Gastroesophageal sphincter (tissue), 4 donors: ENCODE data around the gene DCLK3. TPM values are rescaled to one million over a fixed set of nuclear protein-coding genes. Genes with fewer than 3 reads are reported as not detected.

ENCODE experiments used
- ATAC-seq: fragments of 150-250 bp; one replicate; pipeline ENCODE4 v1.9.1; 2016; ENCODE audit warnings: mild to moderate bottlenecking, moderate library complexity
- H3K27ac ChIP-seq, 4 donors: fragments of 200-600 bp; sonication (generic) in 3 of 4; 1 replicate in 3 of 4; 2 replicates in 1 of 4; pipeline ENCODE4 v1.5.1; 2016 to 2019
- H3K27me3 ChIP-seq: fragments of 200-600 bp; sonication (generic); one replicate; pipeline ENCODE4 v1.5.1; 2019
- H3K36me3 ChIP-seq, 2 donors: fragments of 200-600 bp; sonication (generic); one replicate each; pipeline ENCODE4 v1.5.1; 2019; ENCODE audit warnings: control low read depth in 1 of 2
- H3K4me1 ChIP-seq, 3 donors: fragments of 200-600 bp; sonication (generic); 1 replicate in 2 of 3; 2 replicates in 1 of 3; pipeline ENCODE4 v1.5.1; 2016 to 2019; ENCODE audit warnings: control low read depth in 2 of 3
- H3K4me3 ChIP-seq, 2 donors: fragments of 200-600 bp; sonication (generic); one replicate each; pipeline ENCODE4 v1.5.1; 2019; ENCODE audit warnings: mild to moderate bottlenecking in 1 of 2, moderate library complexity in 1 of 2
- H3K9me3 ChIP-seq, 3 donors: fragments of 200-600 bp; sonication (generic); one replicate each; pipeline ENCODE4 v1.5.1; 2017 to 2019; ENCODE audit warnings: control low read depth in 2 of 3
- CTCF ChIP-seq, 4 experiments: fragments of 200-600 bp in 2 of 4; fragments of 450-650 bp in 2 of 4; sonication (generic) in 1 of 4; IDR thresholded peaks; one replicate each; pipeline ENCODE4 v1.5.1; 2017 to 2019; ENCODE audit warnings: antibody characterized with exemption in 4 of 4, mild to moderate bottlenecking in 2 of 4, moderate library complexity in 2 of 4
- EP300 ChIP-seq: sonication (generic); formaldehyde crosslinking; IDR thresholded peaks from one replicate; pipeline ENCODE4 v1.6.1; 2017; ENCODE audit warnings: antibody characterized with exemption, mild to moderate bottlenecking
- POLR2A ChIP-seq, 2 donors: fragments of 450-650 bp; IDR thresholded peaks; one replicate each; pipeline ENCODE4 v1.6.1; 2017; ENCODE audit warnings: antibody characterized with exemption in 2 of 2, mild to moderate bottlenecking in 2 of 2, moderate library complexity in 1 of 2
- POLR2AphosphoS5 ChIP-seq: sonication (generic); formaldehyde crosslinking; IDR thresholded peaks from one replicate; pipeline ENCODE4 v1.6.1; 2017; ENCODE audit warnings: antibody characterized with exemption
- WGBS, 2 donors: methylation state at CpG; one replicate each; pipeline ENCODE4 v1.1.5; 2018; ENCODE audit warnings: low coverage in 1 of 2; 5-methylcytosine and 5-hydroxymethylcytosine counted together
- total RNA-seq, 4 donors: library from RNA; depleted of rRNA; stranded (reverse); fragments of >200 nt; gene quantifications; one replicate each; pipeline ENCODE4 v1.1.0, GENCODE V29; 2016

Gene DCLK3
- total RNA-seq, 4 donors from 2014 or later = 0.27 to 0.62 TPM; not detected in 2

GRCh38 chr3:36796161-36796560 lies 31.8 kb upstream of the DCLK3 start:
- Histone ChIP-seq H3K4me3 (no peak overlapping the region), H3K27me3 (no peaks in the 10 kb centered on the region), H3K4me1 (no peaks in the 10 kb centered on the region), H3K27ac (no peak overlapping the region), H3K36me3 (no peaks in the 10 kb centered on the region), H3K9me3 (no peaks in the 10 kb centered on the region)
- 40 to 45% methylated on average over 2 of the region's 2 CpGs for WGBS, 2 donors
- ATAC-seq = no peak
- TF ChIP-seq CTCF (IDR thresholded peaks at IDR 0.05) = no peak
- TF ChIP-seq EP300 = no peak
- no peak for TF ChIP-seq POLR2AphosphoS5
- TF ChIP-seq POLR2A (IDR thresholded peaks at IDR 0.05) = no peak

GRCh38 chr3:36795622-36796021 lies 31.3 kb upstream of the DCLK3 start:
- Histone ChIP-seq H3K9me3 (no peaks in the 10 kb centered on the region), H3K4me3 (no peak overlapping the region), H3K36me3 (no peaks in the 10 kb centered on the region), H3K27me3 (no peaks in the 10 kb centered on the region), H3K27ac (no peak overlapping the region), H3K4me1 (no peaks in the 10 kb centered on the region)
- TF ChIP-seq POLR2A (IDR thresholded peaks at IDR 0.05) (no peak), CTCF (IDR thresholded peaks at IDR 0.05) (no peak), EP300 (no peak), POLR2AphosphoS5 (no peak)
- no peak for ATAC-seq
- 89% methylated on average over 1 of the region's 1 CpG; no CpG with 5 or more reads in 1 of the 2 donors for WGBS, 2 donors

GRCh38 chr3:36792342-36792741 lies 28.0 kb upstream of the DCLK3 start:
- Histone ChIP-seq H3K36me3 (no peaks in the 10 kb centered on the region), H3K4me1 (no peaks in the 10 kb centered on the region), H3K27ac (no peak overlapping the region), H3K4me3 (no peak overlapping the region), H3K27me3 (no peaks in the 10 kb centered on the region), H3K9me3 (no peaks in the 10 kb centered on the region)
- 55% methylated on average over 4 of the region's 4 CpGs; no CpG with 5 or more reads in 1 of the 2 donors for WGBS, 2 donors
- no peak for ATAC-seq
- no peak for TF ChIP-seq POLR2A (IDR thresholded peaks at IDR 0.05)
- no peak for TF ChIP-seq CTCF (IDR thresholded peaks at IDR 0.05)
- TF ChIP-seq POLR2AphosphoS5 = no peak
- TF ChIP-seq EP300 = no peak

DNA sequence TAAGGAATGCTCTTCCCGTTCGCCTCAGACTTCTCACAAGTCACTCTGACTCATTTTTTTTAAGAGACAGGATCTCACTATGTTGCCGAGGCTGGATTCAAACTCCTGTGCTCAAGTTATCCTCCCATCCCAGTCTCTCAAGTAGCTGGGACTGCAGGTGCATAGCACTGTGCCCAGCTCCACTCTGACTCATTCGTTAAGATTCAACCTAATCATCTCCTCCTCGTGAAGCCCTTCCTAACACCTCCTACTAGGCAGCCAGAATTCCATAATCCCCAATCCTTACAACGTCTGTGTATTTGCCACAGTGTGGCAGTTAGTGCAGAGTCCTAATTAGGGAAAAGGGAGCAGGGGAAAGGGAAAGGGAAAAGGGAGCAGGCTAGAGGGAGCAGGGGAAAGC lies 26.4 kb upstream of the DCLK3 start:
- Histone ChIP-seq H3K9me3 (no peaks in the 10 kb centered on the region), H3K4me3 (no peak overlapping the region), H3K36me3 (no peaks in the 10 kb centered on the region), H3K27ac (no peak overlapping the region), H3K27me3 (no peaks in the 10 kb centered on the region), H3K4me1 (no peaks in the 10 kb centered on the region)
- no peak for TF ChIP-seq POLR2A (IDR thresholded peaks at IDR 0.05)
- TF ChIP-seq POLR2AphosphoS5 = no peak
- no peak for TF ChIP-seq EP300
- no peak for TF ChIP-seq CTCF (IDR thresholded peaks at IDR 0.05)
- 55 to 64% methylated on average over 4 to 5 of the region's 6 CpGs for WGBS, 2 donors
- ATAC-seq = no peak

GRCh38 chr3:36786921-36787890 lies 22.9 kb upstream of the DCLK3 start:
- Histone ChIP-seq H3K4me3 (no peak overlapping the region), H3K27ac (no peak overlapping the region), H3K36me3 (no peaks in the 10 kb centered on the region), H3K27me3 (no peaks in the 10 kb centered on the region), H3K4me1 (no peaks in the 10 kb centered on the region), H3K9me3 (no peaks in the 10 kb centered on the region)
- ATAC-seq = peak; percentile 39
- TF ChIP-seq POLR2AphosphoS5 = no peak
- TF ChIP-seq POLR2A (IDR thresholded peaks at IDR 0.05) = no peak
- no peak for TF ChIP-seq EP300
- no peak for TF ChIP-seq CTCF (IDR thresholded peaks at IDR 0.05)
- WGBS, 2 donors = 83 to 95% methylated on average over 2 to 3 of the region's 3 CpGs
